Keratinocyte (primary cell): Measurements from ENCODE around the gene SEC31A. TPM values are rescaled to one million over a fixed set of nuclear protein-coding genes. Genes with fewer than 3 reads are reported as not detected.
"Not testable (repeated sequence)": the region's sequence is repeated elsewhere in the genome, so short reads cannot be mapped to it uniquely, and the experiment has no call there.

Experiments used
- DNase-seq: peaks from one replicate; pipeline ENCODE4 v3.0.0-alpha.2; 2011; ENCODE audit warnings: low read depth, missing footprints, low spot score
- FAIRE-seq: peaks from 2 replicates; lab custom pipeline; 2011; peaks lifted over from hg19 to GRCh38; lab: Jason Lieb, UNC
- H2AFZ ChIP-seq: 2 replicates; pipeline ENCODE4 v1.6.0; 2012; ENCODE audit warnings: low read length, control low read depth, inconsistent platforms; ENCODE audit not compliant: control insufficient read depth
- H3K27ac ChIP-seq: 2 replicates; pipeline ENCODE4 v1.5.1; 2011; ENCODE audit warnings: low read length; ENCODE audit not compliant: control insufficient read depth, insufficient read depth
- H3K27me3 ChIP-seq: 3 replicates; pipeline ENCODE4 v1.6.0; 2011; ENCODE audit warnings: low read length; ENCODE audit not compliant: control insufficient read depth, insufficient read depth; ENCODE audit errors: extremely low read depth
- H3K36me3 ChIP-seq, 2 experiments: 2 replicates in 1 of 2; 3 replicates in 1 of 2; pipeline ENCODE4 v1.5.1; 2011; ENCODE audit warnings: low read length in 2 of 2, mild to moderate bottlenecking in 1 of 2; ENCODE audit not compliant: control insufficient read depth in 2 of 2, insufficient read depth in 2 of 2; ENCODE audit errors: extremely low read depth in 1 of 2
- H3K4me1 ChIP-seq: 3 replicates; pipeline ENCODE4 v1.5.1; 2011; ENCODE audit warnings: low read length; ENCODE audit not compliant: control insufficient read depth, insufficient read depth; ENCODE audit errors: extremely low read depth
- H3K4me2 ChIP-seq: 3 replicates; pipeline ENCODE4 v1.6.0; 2011; ENCODE audit warnings: low read depth, low read length; ENCODE audit not compliant: control insufficient read depth, insufficient read depth; ENCODE audit errors: extremely low read depth
- H3K4me3 ChIP-seq, 3 experiments: fragments of 200-600 bp in 1 of 3; sonication (generic) in 1 of 3; 2 replicates in 2 of 3; 3 replicates in 1 of 3; pipeline ENCODE4 v1.5.1; 2011 to 2016; ENCODE audit warnings: low read length in 3 of 3, mild to moderate bottlenecking in 3 of 3, control low read depth in 2 of 3, inconsistent platforms in 1 of 3, low read depth in 1 of 3, mixed read lengths in 1 of 3, mixed run types in 1 of 3, moderate library complexity in 1 of 3; ENCODE audit not compliant: control insufficient read depth in 2 of 3, insufficient read depth in 2 of 3; ENCODE audit errors: extremely low read depth in 1 of 3
- H3K79me2 ChIP-seq: 2 replicates; pipeline ENCODE4 v1.6.0; 2012; ENCODE audit warnings: low read length; ENCODE audit not compliant: control insufficient read depth, insufficient read depth
- H3K9ac ChIP-seq: 3 replicates; pipeline ENCODE4 v1.6.0; 2011; ENCODE audit warnings: low read length; ENCODE audit not compliant: control insufficient read depth, insufficient read depth; ENCODE audit errors: extremely low read depth
- H3K9me1 ChIP-seq: 3 replicates; pipeline ENCODE4 v1.6.0; 2011; ENCODE audit warnings: low read length; ENCODE audit not compliant: control insufficient read depth, insufficient read depth; ENCODE audit errors: extremely low read depth
- H3K9me3 ChIP-seq: 2 replicates; pipeline ENCODE4 v1.5.1; 2012; ENCODE audit warnings: low read depth, low read length; ENCODE audit not compliant: control insufficient read depth
- H4K20me1 ChIP-seq: 3 replicates; pipeline ENCODE4 v1.6.0; 2011; ENCODE audit warnings: low read length; ENCODE audit not compliant: control insufficient read depth, insufficient read depth; ENCODE audit errors: extremely low read depth
- CTCF ChIP-seq, 3 experiments: IDR thresholded peaks in 1 of 3; conservative IDR thresholded peaks in 1 of 3; optimal IDR thresholded peaks in 1 of 3; 2 replicates in 2 of 3; 3 replicates in 1 of 3; pipeline versions ENCODE3 to v1.5.1; 2011; ENCODE audit warnings: low read length in 3 of 3, mild to moderate bottlenecking in 3 of 3, moderate library complexity in 2 of 3, control low read depth in 1 of 3, inconsistent platforms in 1 of 3; ENCODE audit not compliant: insufficient read depth in 2 of 3; ENCODE audit errors: extremely low read depth in 1 of 3
- EZH2 ChIP-seq: IDR thresholded peaks from one replicate; pipeline ENCODE4 v1.6.1; 2012; ENCODE audit warnings: inconsistent platforms, mild to moderate bottlenecking, low read length, moderate library complexity
- dilution Hi-C: fragments of 300-500 bp; cut with MboI; formaldehyde crosslinking; loops from one replicate; pipeline ENCODE4 v1.7.0; 2020; ENCODE audit warnings: low sequenced_read_pairs; ENCODE audit not compliant: extremely low pct_ligation_motif_present
- polyA plus RNA-seq, 5 experiments: library from polyadenylated mRNA; depleted of rRNA in 3 of 5; stranded (reverse) in 3 of 5; stranded (forward) in 1 of 5; unstranded in 1 of 5; fragments of >200 nt; gene quantifications; 1 replicate in 1 of 5; 2 replicates in 3 of 5; 3 replicates in 1 of 5; pipeline versions ENCODE4 v1.2.1 to v1.2.3, GENCODE V29; 2011 to 2012; ENCODE audit warnings: missing spikeins in 2 of 5, low read depth in 1 of 5, low replicate concordance in 1 of 5

The SEC31A gene
- polyA plus RNA-seq, 1 donor (not counting 4 experiments of a cell fraction or from before 2014, with no cell fraction given): 192 TPM

GRCh38 chr4:82861529-82861928 lies 29.4 kb downstream of the SEC31A start:
- H2AFZ ChIP-seq: no peak overlapping the region
- no peaks in the 10 kb centered on the region for H3K9me3 ChIP-seq
- FAIRE-seq (no peak), DNase-seq (no peak)
- no peak overlapping the region for H3K4me3 ChIP-seq
- H4K20me1 ChIP-seq: no peaks in the 10 kb centered on the region
- peaks cover 9% of the 10 kb centered on the region for H3K79me2 ChIP-seq
- H3K36me3 ChIP-seq: peaks cover 10 to 13% of the 10 kb centered on the region in 2 experiments
- dilution Hi-C loops: no loop called here
- no peak overlapping the region for H3K9ac ChIP-seq
- TF ChIP-seq CTCF (optimal IDR thresholded peaks at IDR 0.05 in 1 of 3, IDR thresholded peaks at IDR 0.05 in 1 of 3, conservative IDR thresholded peaks at IDR 0.05 in 1 of 3; ENCODE audit: extremely low read depth in 1 of 3, insufficient read depth in 2 of 3, low read length in 3 of 3) (no peak), EZH2 (no peak)
- peaks cover 2% of the 10 kb centered on the region for H3K9me1 ChIP-seq
- H3K27ac ChIP-seq: no peak overlapping the region
- peaks cover 14% of the 10 kb centered on the region for H3K4me1 ChIP-seq
- H3K27me3 ChIP-seq: no peaks in the 10 kb centered on the region
- no peak overlapping the region for H3K4me2 ChIP-seq

GRCh38 chr4:82860487-82860886 lies 30.5 kb downstream of the SEC31A start:
- H3K27me3 ChIP-seq, FAIRE-seq, H3K9ac ChIP-seq, H3K27ac ChIP-seq, H3K4me2 ChIP-seq, H3K4me1 ChIP-seq, H2AFZ ChIP-seq, DNase-seq, H3K9me1 ChIP-seq, H3K79me2 ChIP-seq, H3K4me3 ChIP-seq, dilution Hi-C loops, H4K20me1 ChIP-seq, H3K9me3 ChIP-seq: not testable (repeated sequence)
- H3K36me3 ChIP-seq: peaks cover 10 to 13% of the 10 kb centered on the region in 2 experiments

GRCh38 chr4:82852751-82853285 lies 38.1 kb downstream of the SEC31A start:
- Histone ChIP-seq H3K4me3 (no peak overlapping the region), H3K27ac (no peak overlapping the region), H3K27me3 (no peaks in the 10 kb centered on the region), H3K9me1 (no peaks in the 10 kb centered on the region), H2AFZ (no peak overlapping the region), H4K20me1 (no peaks in the 10 kb centered on the region), H3K9ac (no peak overlapping the region), H3K36me3 (peaks cover 22 to 28% of the 10 kb centered on the region in 2 experiments), H3K9me3 (no peaks in the 10 kb centered on the region), H3K4me1 (peaks cover 9% of the 10 kb centered on the region), H3K4me2 (no peak overlapping the region), H3K79me2 (no peaks in the 10 kb centered on the region)
- FAIRE-seq (no peak), DNase-seq (no peak)
- dilution Hi-C loops: no loop called here
- TF ChIP-seq EZH2 (no peak), CTCF (optimal IDR thresholded peaks at IDR 0.05 in 1 of 3, IDR thresholded peaks at IDR 0.05 in 1 of 3, conservative IDR thresholded peaks at IDR 0.05 in 1 of 3; ENCODE audit: extremely low read depth in 1 of 3, insufficient read depth in 2 of 3, low read length in 3 of 3) (no peak)
